ENCODE data around the gene NTSR2. TPM values are rescaled to one million over a fixed set of nuclear protein-coding genes. Genes with fewer than 3 reads are reported as not detected.

Gene NTSR2
- total and polyA plus RNA-seq, 2 donors (not counting 3 experiments of a cell fraction or from before 2014, with no cell fraction given), result not detected

DNA sequence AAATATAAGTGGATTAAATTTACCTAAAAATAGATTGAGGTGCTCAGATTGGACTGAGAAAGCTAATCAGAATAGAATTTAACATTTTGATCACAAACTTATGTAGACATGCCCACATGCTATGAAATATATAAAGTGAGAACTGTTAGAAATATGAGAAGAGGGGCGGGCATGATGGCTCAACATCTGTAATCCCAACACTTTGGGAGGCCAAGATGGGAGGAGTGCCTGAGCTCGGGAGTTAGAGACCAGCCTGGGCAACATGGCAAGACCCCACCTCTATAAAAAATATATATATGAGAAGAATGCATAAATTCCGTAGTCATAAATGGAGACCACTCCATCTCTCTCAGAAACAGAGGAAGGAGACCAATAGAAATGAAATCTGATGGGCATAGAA lies 25.7 kb downstream of the NTSR2 start:
- H2AFZ ChIP-seq (ENCODE audit: low read depth, low read length), result no peak overlapping the region
- H3K4me2 ChIP-seq (ENCODE audit: insufficient read depth, low read length), result no peak overlapping the region
- intact Hi-C loops (cut with micrococcal nuclease), result no loop called here
- POLR2A ChIA-PET, result no interaction called here
- H3K27ac ChIP-seq (ENCODE audit: insufficient read depth, low read depth, low read length), result no peak overlapping the region
- TF ChIP-seq, protein P1, sequence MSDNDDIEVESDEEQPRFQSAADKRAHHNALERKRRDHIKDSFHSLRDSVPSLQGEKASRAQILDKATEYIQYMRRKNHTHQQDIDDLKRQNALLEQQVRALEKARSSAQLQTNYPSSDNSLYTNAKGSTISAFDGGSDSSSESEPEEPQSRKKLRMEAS (IDR thresholded peaks at IDR 0.05; ENCODE audit: insufficient read depth, insufficient read length), result no peak
- no peaks in the 10 kb centered on the region for H4K20me1 ChIP-seq (replicated peaks; ENCODE audit: control insufficient read depth, extremely low read depth, insufficient read depth, low read length)
- no peaks in the 10 kb centered on the region for H3K79me2 ChIP-seq (ENCODE audit: control insufficient read depth, insufficient read depth, low read length)
- no peak overlapping the region for H3K4me3 ChIP-seq (replicated peaks in 1 of 3; ENCODE audit: insufficient read depth in 1 of 3, low read depth in 1 of 3, low read length in 3 of 3)
- no peaks in the 10 kb centered on the region for H3K9me1 ChIP-seq (replicated peaks; ENCODE audit: control insufficient read depth, extremely low read depth, insufficient read depth, low read length)
- no peaks in the 10 kb centered on the region for H3K9me3 ChIP-seq (replicated peaks; ENCODE audit: control insufficient read depth, insufficient read depth, low read length)
- dilution Hi-C loops (cut with MboI; ENCODE audit: extremely low pct_ligation_motif_present, low sequenced_read_pairs), result no loop called here
- no peak for FAIRE-seq
- no peaks in the 10 kb centered on the region for H3K4me1 ChIP-seq (ENCODE audit: control insufficient read depth, extremely low read depth, insufficient read depth, low read length)
- CTCF ChIA-PET, result no interaction called here
- no peak overlapping the region for H3K9ac ChIP-seq (replicated peaks; ENCODE audit: extremely low read depth, insufficient read depth, low read length)
- BruUV-seq (replicated peaks), result no TSS peak
- H3K27me3 ChIP-seq (ENCODE audit: control insufficient read depth in 2 of 2, insufficient read depth in 2 of 2, low read length in 2 of 2), result peaks cover 0 to 4% of the 10 kb centered on the region in 2 experiments
- no peaks in the 10 kb centered on the region for H3K36me3 ChIP-seq (ENCODE audit: control insufficient read depth in 2 of 2, extremely low read depth in 1 of 2, insufficient read depth in 2 of 2, low read length in 2 of 2)
- no peak for DNase-seq (ENCODE audit: low read depth, low spot score)

DNA sequence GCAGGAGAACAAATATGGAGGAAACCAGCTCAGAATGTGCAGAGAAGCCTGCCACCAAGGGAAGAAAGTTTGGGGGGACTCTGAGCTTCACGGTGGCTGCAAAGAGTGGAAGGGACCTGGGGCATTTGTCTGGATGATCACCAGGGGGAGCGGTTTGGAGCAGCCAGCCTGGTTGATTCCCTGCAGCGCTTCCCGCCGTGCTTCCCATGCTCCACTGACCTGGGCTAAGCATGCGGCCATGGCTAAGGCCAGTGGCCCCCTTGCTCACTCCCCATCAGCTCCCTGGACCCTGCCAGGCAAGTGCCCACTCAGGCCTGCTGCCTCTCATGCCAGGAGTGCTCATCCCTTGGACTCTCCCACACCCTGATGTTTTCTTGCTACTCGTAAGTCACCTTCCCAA lies 27.0 kb downstream of the NTSR2 start:
- no TSS peak for BruUV-seq (replicated peaks)
- Histone ChIP-seq H4K20me1 (replicated peaks; ENCODE audit: control insufficient read depth, extremely low read depth, insufficient read depth, low read length) (no peaks in the 10 kb centered on the region), H3K36me3 (ENCODE audit: control insufficient read depth in 2 of 2, extremely low read depth in 1 of 2, insufficient read depth in 2 of 2, low read length in 2 of 2) (no peaks in the 10 kb centered on the region), H3K27ac (ENCODE audit: insufficient read depth, low read depth, low read length) (no peak overlapping the region), H3K4me2 (ENCODE audit: insufficient read depth, low read length) (no peak overlapping the region), H3K9ac (replicated peaks; ENCODE audit: extremely low read depth, insufficient read depth, low read length) (no peak overlapping the region), H2AFZ (ENCODE audit: low read depth, low read length) (no peak overlapping the region), H3K9me3 (replicated peaks; ENCODE audit: control insufficient read depth, insufficient read depth, low read length) (no peaks in the 10 kb centered on the region), H3K4me3 (replicated peaks in 1 of 3; ENCODE audit: insufficient read depth in 1 of 3, low read depth in 1 of 3, low read length in 3 of 3) (no peak overlapping the region), H3K79me2 (ENCODE audit: control insufficient read depth, insufficient read depth, low read length) (no peaks in the 10 kb centered on the region), H3K4me1 (ENCODE audit: control insufficient read depth, extremely low read depth, insufficient read depth, low read length) (no peaks in the 10 kb centered on the region), H3K9me1 (replicated peaks; ENCODE audit: control insufficient read depth, extremely low read depth, insufficient read depth, low read length) (no peaks in the 10 kb centered on the region), H3K27me3 (ENCODE audit: control insufficient read depth in 2 of 2, insufficient read depth in 2 of 2, low read length in 2 of 2) (peaks cover 0 to 2% of the 10 kb centered on the region in 2 experiments)
- FAIRE-seq (no peak), DNase-seq (ENCODE audit: low read depth, low spot score) (no peak)
- intact Hi-C loops (cut with micrococcal nuclease), result no loop called here
- TF ChIP-seq, protein P2, sequence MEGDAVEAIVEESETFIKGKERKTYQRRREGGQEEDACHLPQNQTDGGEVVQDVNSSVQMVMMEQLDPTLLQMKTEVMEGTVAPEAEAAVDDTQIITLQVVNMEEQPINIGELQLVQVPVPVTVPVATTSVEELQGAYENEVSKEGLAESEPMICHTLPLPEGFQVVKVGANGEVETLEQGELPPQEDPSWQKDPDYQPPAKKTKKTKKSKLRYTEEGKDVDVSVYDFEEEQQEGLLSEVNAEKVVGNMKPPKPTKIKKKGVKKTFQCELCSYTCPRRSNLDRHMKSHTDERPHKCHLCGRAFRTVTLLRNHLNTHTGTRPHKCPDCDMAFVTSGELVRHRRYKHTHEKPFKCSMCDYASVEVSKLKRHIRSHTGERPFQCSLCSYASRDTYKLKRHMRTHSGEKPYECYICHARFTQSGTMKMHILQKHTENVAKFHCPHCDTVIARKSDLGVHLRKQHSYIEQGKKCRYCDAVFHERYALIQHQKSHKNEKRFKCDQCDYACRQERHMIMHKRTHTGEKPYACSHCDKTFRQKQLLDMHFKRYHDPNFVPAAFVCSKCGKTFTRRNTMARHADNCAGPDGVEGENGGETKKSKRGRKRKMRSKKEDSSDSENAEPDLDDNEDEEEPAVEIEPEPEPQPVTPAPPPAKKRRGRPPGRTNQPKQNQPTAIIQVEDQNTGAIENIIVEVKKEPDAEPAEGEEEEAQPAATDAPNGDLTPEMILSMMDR (IDR thresholded peaks at IDR 0.05; ENCODE audit: extremely low read depth in 1 of 2, insufficient read depth in 1 of 2, low read depth in 1 of 2, low read length in 2 of 2), result no peak
- TF ChIP-seq MYC (IDR thresholded peaks at IDR 0.05; ENCODE audit: low read depth, low read length) (no peak), GATA2 (IDR thresholded peaks at IDR 0.05; ENCODE audit: insufficient read depth, insufficient read length, low read depth, low read length) (no peak), POLR2A (IDR thresholded peaks at IDR 0.05; ENCODE audit: low read depth, low read length) (no peak), JUN (IDR thresholded peaks at IDR 0.05; ENCODE audit: borderline replicate concordance, insufficient read depth, insufficient read length, low read depth) (no peak), EZH2 (IDR thresholded peaks at IDR 0.05; ENCODE audit: borderline replicate concordance, low read depth, low read length, severe bottlenecking) (no peak), FOS (IDR thresholded peaks at IDR 0.05; ENCODE audit: borderline replicate concordance, insufficient read depth, low read length) (no peak), POLR2AphosphoS5 (IDR thresholded peaks at IDR 0.05; ENCODE audit: insufficient read depth, low read depth, low read length) (no peak)
- TF ChIP-seq, protein P1 (IDR thresholded peaks at IDR 0.05; ENCODE audit: insufficient read depth, insufficient read length), result no peak
- dilution Hi-C loops (cut with MboI; ENCODE audit: extremely low pct_ligation_motif_present, low sequenced_read_pairs), result no loop called here
- POLR2A ChIA-PET, result no interaction called here
- CTCF ChIA-PET, result no interaction called here
